Non-pigmented ciliary epithelial cell (primary cell): Measurements from ENCODE around the gene INPP5J.
"Not testable (repeated sequence)": the region's sequence is repeated elsewhere in the genome, so short reads cannot be mapped to it uniquely, and the experiment has no call there.

Experiments used
- DNase-seq: peaks from one replicate; pipeline ENCODE4 v3.0.0-alpha.2; 2010; ENCODE audit warnings: low read depth

Gene INPP5J, protein sequence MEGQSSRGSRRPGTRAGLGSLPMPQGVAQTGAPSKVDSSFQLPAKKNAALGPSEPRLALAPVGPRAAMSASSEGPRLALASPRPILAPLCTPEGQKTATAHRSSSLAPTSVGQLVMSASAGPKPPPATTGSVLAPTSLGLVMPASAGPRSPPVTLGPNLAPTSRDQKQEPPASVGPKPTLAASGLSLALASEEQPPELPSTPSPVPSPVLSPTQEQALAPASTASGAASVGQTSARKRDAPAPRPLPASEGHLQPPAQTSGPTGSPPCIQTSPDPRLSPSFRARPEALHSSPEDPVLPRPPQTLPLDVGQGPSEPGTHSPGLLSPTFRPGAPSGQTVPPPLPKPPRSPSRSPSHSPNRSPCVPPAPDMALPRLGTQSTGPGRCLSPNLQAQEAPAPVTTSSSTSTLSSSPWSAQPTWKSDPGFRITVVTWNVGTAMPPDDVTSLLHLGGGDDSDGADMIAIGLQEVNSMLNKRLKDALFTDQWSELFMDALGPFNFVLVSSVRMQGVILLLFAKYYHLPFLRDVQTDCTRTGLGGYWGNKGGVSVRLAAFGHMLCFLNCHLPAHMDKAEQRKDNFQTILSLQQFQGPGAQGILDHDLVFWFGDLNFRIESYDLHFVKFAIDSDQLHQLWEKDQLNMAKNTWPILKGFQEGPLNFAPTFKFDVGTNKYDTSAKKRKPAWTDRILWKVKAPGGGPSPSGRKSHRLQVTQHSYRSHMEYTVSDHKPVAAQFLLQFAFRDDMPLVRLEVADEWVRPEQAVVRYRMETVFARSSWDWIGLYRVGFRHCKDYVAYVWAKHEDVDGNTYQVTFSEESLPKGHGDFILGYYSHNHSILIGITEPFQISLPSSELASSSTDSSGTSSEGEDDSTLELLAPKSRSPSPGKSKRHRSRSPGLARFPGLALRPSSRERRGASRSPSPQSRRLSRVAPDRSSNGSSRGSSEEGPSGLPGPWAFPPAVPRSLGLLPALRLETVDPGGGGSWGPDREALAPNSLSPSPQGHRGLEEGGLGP

DNA sequence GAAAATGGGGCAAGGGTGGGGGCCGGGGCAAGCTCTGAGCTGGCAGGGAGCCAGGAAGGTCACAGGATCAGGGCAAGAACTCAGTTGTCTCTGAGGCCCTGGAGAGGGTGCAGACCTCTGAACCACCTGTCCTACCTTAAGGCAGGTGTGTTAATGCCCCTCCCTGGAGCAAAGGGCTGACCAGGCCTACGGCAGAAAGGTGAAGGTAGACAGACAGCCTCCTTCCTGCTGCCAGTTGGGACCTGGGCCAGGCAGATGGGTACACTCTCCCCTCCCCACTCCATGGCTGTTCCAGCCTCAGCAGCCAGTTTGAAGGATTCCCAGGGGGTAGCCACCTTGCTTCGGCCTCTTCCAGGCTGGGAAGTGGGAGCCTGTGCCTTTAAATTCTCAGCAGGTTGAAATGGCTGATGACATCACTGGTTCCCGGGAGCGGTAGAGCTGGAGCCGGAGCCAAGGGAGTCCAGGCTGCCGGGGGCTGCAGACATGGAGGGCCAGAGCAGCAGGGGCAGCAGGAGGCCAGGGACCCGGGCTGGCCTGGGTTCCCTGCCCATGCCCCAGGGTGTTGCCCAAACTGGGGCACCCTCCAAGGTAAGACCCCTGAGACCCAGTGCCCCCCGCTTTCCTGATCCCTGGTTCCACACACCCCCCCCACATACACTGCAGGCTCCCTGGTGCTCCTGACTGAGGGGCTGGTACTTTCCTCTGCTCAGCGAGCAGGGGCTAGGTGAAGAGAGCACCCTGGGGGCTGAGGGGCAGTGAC, at the start of gene INPP5J:
INPP5J (plus strand) TSS at position 435 of the 760 bp plus-strand sequence; CDS start at position 484, 49 bp downstream.
- no peak for DNase-seq

DNA sequence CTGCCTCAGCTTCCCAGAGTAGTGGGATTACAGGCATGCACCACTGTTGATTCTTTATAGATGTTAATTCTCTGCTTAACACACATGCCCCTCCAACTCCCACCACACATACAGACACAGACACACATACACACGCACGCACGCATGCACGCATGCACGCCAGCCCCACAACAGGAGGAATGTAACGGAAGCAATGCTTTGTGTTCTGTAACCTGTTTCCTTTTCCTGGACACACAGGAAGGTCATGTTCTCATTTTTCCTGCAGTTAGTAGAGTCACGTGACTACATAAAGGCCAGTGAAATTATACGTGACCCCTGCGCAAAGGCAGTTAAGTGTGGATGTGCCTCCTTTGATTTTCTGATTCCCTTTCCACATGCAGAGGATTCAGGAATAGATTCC, 49.6 kb upstream of the INPP5J start:
- DNase-seq, result not testable (repeated sequence)

DNA sequence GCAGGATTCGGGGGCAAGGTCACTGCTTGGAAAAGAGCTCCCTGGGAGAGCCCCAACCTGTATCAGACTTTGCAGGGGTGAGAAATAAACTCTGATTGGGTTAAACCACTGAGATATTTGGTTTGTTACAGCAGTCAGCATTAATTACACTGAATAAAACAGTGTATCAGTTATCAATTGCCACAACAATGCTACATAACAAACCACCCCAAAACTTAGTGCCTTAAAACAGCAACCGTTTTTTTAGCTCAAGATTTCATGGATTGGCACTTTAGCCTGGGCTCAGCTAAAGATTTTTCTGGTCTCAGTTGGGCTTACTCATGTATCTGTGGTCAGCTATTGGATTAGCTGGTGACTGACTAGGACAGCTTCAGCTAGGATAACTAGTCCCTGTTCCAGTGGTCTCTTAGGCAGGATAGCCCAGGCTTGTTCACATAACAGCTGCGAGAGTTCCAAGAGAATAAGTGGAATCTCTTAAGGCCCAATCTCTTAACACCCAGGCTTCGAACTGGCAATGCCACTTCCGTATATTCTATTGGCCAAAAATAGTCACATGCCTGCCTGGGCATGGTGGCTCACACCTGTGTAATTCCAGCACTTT, 49.1 kb upstream of the INPP5J start:
- DNase-seq, result not testable (repeated sequence)

DNA sequence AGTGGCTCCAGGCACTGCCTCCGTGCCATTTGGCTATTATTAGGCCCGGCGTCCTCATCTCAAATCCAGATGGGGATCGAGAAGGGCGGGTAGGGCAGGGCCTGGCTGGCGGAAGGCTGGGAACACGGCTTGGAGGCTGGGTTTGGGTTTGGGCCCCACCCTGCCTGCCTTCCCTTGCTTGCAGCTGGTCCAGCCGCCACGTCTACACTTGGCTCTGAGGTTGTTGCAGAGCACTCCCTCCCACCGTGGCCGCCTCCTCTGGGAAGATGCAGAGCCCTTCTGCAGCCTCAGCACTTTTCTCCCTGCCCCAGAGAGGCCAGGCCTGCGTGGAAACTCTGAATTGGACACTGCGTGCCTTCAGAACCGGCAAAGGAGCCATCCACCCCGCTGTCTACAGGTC, 46.8 kb upstream of the INPP5J start:
- no peak for DNase-seq

DNA sequence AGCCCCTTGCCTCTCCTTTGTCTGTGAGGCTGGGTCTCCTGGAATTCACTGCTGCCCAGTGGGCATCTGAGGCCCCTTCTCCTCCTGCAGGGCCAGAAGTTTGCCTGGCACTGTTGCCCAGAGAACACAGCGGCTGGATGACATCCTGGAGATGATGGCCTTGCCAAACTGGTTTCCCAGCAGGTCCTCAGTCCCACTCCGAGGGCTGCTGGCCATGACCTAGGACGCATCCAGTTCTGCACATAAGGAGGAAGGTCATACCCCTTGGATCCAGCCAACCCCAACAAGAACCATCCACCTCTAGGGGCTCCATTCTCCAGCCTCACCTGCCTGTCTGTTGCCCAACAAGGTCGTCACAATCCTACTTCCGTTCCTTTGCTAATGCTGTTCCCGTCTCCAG, 45.1 kb upstream of the INPP5J start:
- DNase-seq, result no peak

DNA sequence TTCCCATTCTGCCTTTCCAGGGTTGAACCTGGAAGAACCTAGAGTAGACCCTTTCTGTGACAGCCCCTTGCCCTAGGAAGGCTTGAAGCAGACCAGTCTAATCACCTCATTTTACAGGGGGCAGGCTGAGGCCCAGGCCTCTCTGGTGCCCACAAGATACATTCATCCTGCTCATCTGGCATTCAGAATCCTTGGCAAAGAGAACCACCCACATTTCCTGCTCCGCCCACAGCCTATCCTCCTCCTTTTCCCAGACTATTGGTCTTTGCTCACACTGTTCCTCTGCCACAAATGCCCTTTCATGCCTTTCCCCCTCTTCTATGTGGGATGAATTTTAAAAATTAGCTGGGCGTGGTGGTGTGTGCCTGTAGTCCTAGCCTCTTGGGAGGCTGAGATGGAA, 44.4 kb upstream of the INPP5J start:
- DNase-seq, result not testable (repeated sequence)

DNA sequence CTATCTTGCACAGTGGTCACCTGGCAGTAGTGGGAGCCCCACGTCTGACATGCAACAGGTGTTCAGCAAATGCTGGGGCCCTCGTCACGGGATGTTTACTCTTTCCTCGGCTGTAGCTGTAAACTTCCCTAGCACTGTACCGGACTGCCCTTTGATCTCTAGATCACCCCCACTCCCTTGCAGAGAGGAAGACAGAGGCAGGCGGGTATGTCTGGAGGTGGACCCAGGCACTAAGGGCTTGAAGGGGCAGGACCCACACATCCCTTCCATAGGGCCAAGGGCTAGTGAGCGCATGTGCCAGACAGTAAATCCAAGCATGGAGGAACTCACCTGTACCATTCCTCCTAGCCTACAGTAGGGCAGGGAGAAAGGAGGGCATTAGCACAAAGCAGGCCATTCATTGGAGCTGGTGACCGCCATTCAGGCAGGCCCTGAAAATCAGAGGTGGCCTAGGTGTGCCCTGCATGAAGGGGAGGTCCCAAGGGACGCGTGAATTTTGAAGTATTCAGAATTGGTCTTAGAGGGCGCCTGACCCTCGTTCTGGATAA, 43.6 kb upstream of the INPP5J start:
- DNase-seq, result no peak

DNA sequence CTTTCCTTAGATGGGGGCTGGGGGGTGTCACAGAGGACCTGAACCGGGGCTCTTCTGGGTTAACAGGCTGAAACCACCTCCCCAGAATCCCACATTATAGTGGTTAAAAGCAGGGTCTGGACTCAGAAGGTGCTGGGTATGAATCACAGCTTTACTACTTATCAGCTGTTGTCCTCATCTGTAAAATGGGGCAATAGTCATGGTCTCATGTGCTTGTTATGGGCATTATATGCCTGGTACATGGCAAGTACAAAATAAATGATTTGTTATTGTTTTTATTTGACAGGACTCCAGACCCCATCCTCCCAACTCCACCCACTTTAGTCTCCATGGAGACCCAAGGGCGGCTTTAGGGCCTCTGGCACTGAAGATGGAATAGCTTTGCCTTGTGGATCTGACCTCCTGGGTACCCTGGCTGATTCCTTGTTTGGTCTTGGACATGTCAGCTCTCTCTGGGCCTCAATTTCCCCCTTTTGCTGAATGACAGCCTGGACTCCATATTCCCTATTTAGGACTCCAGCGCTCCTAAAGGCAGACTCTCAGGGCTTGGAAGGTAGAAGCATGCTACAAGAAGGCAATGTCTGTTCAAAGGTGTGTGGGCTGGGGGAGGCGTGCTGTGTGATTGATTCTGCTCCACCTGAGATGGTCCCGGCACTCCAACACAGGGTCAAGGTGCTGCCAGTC, 42.5 kb upstream of the INPP5J start:
- DNase-seq, result no peak

DNA sequence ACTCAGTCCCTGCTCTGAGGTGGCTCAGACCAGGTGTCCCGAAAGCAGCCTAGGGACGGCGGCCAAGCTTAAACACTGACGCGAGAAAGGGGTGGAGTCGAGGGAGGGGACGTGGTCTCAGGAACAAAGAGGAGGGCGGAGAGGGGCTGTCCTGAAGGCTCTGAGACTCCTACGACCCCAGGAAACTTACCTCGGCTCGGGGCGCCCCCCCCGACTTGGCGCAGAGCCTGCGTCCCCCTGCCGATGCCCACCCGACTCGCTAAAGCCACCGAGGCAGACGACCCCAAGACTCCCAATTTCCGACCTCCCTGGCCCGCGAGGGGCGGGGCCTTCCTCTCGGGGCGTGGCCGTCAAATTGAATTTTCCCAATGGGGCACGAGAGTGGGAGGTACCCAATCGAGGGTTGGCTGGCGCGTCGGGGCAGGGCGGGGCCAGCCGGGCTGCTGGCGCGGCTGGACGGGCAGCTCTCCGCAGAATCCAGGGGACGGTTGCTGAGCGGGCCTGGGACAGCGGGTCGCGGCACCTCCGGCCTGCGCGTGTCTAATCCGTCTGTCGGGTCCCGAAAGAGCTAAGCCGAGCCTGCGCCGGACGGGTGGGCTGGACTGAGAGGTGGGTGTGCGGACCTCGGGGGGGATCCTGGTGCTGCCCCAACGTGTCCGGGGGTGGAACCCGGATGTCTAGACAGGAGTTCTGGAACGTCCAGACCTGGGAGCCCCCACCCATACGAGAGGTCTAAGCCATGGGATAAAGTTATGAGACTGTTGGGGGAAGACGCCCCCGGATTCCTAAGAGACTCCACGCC, 41.7 kb upstream of the INPP5J start, which contains the start of gene SMTN:
SMTN (plus strand) TSS at position 471 of the 802 bp plus-strand sequence. CDS start 1,941 bp downstream, outside the sequence.
- DNase-seq, result peak; percentile 44

DNA sequence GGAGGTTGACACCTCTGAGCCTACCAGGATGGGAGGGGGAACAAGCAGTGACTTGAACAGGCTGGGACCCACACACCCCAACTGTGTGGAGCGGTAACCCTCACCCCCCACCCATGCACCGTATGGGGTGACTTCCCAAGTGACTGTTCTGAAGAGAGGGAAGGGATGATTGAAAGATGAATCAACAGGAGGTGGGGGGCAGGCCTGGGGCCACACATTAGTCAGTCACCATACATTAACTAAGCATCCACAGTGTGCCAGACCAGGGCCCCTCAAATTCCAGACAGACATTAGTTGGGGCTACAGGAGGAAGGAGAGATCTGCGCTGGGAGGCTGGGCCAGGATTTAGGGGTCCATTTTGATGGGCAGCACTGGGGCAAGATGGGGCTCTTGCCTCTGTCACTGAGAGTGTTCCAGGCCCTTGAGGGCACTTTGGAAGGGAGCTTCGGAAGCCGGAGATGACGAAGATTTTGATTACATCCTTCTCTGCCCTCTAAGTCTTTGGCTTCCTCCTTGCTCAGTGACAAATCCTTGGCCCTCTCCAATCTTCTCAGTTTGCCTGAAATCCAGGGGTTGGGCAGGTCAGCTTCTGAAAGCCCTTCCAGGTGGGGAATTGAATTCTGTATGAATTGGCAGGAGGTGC, 40.7 kb upstream of the INPP5J start:
- DNase-seq, result no peak

DNA sequence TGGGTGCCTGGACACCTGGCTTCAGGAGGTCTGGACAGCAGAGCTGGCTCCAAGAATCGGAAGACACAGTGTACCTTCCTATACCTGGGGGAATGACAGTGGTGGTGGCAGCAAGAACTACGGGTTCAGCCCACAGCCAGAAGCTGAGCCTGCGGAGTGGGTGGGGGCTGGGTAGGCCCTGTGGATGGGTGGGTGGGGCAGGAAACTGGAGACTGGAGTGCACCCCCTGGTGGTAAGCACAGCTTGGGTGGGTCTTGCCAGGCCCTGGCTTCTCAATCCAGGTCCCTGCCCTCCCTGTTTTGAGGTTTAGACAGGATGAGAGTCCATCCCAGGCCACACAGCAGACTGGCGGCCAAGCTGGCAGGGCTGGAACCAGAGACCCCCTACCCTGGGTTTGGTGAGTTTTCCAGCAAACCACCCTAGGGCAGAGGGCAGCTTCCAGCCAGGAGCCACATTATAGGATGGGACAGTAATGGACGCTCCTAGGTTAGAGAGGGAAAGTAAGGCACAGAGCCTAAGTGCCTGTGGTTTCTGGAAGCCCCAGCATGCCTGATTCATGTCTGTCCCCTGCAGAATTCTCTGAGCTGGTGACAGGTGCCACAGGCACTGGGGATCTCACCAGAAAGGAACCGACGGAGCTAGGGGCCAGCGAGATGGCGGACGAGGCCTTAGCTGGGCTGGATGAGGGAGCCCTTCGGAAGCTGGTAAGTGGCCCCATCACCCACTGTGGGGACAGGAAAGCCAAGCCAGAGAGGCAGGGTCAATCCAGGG, 40.0 kb upstream of the INPP5J start:
- no peak for DNase-seq

DNA sequence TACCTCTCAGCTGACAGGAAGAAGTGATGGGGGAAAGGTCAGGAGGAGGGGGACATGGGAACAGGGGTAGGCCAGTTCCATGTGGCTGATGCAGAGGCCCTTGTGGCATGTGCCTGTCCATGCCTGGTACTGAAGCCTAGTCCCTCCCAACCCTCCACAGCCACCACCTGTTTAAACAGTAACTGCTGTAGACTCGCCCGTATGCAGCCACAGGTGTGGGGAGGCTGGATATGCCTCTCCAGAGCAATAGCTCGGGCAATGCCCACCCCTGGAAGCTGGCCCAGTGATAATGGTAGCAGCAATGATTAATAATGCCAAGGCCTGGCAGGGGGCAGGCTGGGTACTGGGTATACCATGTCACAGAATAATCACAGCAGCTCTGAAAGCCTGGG, 39.4 kb upstream of the INPP5J start:
- DNase-seq, result no peak

DNA sequence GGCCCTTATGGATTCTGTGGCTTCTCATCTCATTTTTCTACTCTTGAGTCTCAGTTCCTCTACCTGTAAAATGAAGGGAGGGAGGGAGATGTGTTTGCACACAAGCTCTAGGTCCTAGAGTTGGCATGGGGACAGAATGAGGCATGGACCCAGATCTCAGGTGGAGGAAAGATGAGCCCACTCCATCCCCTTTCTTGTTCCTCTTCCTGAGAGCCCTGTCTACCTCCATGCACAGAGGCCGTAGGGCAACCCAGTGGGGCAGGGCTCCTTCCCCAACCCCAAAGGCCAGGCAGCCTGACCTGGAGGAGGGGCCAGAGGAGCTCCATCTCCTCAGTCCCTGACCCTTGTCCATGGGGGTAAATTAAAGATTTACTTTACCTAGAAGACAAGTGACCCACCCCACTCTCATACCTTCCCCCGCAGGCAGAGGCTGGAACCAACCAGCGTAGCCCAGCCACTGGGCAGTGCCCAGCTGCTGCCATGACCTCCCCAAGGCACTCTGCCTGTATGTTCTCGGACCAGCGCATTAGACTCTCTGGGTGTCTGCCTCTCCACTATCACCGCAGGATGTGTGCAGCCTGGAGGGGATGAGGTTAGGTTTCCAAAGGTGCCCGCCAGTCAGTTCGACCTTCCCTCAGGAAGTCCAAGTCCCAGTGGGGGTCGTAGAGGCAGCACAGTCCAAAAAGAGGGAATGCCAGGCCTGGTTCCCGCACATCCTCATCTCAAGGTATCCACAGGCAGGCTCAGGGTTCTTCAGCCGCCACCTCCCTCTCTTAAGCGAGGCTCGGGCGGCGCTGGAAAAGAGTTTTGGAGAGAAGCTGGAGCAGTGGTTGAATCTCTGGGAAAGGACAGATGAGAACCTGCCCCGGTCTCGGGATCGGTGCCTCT, 38.6 kb upstream of the INPP5J start:
- no peak for DNase-seq

DNA sequence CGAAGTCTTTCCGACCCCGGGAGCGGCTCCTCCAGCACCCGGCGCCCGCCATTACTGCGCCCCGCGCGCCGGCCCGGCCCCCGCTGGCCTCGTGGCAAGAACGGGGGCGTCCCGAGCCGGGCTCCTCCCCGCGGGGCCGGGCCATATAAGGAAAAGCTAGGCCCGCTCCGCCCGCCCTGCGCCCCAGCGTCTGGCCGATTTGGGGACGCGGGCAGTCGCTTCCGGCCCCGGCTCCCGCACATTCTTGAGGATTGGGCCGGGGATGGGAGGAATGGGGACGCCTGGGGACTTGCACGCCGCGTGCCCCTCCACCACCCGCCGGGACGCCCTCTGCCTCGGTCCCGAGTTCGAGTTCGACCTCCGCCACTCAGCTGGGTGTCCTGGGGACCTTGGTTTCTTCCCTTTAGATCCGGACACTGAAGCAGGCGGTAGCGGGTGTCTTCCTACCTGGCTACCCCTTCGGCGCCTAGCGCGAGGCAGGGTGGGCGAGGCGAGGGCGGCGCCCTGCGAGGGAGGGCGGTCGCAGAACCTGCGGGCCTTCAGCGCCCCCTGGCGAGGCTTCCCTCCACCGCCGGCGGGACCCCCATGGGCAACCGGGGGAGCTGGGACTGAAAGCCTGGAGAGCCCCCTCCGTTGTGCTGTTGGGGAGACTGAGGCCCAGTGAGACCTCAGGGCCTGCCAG, 37.8 kb upstream of the INPP5J start:
- DNase-seq, result no peak

DNA sequence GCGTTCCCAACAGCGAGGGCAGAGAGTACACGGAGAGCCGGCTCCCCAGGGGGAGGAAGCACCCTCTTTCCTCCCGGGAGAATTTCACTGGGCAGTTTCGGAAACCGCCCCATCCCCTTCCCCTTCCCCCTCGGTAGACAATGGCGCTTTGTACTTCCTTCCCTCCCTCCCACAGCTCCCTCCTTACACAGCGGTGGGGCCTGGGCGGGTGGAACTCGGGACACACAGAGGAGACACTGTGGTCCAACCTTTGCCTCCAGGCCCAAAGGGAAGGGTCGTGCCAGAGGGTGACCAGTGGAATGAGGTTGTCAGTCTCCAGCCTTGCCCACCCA, 37.3 kb upstream of the INPP5J start:
- DNase-seq, result no peak

DNA sequence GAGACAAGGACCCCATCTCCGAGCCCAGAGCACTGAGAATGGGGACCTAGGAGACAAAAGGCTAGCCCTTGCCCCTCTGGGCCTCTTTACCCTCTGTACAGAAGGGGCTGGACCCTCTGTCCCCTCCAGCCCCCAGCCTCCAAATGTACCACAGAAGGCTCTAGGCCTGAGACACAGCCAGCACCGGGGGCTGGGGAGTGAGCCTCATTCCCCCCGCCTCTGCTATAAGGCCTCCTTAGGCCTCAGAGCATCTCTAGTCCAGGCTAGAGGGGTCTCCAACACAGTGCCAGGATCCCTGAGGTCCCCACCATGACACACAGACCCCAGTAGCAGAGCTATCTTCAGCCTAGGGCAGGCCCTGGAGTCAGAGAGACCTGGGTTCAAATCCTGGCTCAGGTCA, 36.8 kb upstream of the INPP5J start:
- no peak for DNase-seq

DNA sequence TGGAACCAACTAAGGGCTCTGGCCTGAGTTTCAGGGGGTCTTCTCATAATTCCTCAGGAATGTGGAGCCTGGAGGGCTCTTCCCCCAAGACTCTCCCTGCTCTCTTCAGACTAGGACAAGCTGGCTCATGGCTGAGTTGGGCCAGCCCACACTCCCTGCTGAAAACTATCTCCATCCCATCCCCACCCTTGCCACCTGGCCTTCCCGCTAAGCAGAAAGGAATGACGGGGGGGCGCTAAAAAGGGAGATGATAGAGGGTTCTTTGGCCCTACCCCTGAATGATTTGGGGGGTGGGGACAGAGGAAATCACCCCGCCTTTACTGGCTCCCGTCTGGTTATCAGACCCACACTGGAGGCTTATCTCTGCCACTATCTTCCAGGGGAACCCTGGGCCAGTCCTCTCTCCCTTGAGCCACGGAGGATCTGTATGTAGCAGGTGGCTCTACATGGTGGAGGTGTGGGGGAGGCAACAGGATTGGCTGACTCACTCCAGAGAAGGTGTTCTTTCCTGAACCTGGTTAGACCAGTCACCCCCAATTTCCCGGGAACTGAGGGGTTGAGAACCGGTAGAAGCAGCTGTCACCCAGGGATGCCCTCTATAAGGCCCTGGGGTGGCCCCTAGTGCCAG, 35.9 kb upstream of the INPP5J start:
- DNase-seq, result no peak
